Colonic mucosa (tissue), 4 donors: ENCODE results near the gene NRG2. TPM values are rescaled to one million over a fixed set of nuclear protein-coding genes. Genes with fewer than 3 reads are reported as not detected.

Experiments
- DNase-seq: peaks from one replicate; pipeline ENCODE4 v3.0.0-alpha.2; 2020
- H3K27ac ChIP-seq: fragments of 200-600 bp; one replicate; pipeline ENCODE4 v1.8.0; 2021
- H3K27me3 ChIP-seq: fragments of 200-600 bp; one replicate; pipeline ENCODE4 v1.8.0; 2021
- H3K36me3 ChIP-seq: fragments of 200-600 bp; one replicate; pipeline ENCODE4 v1.8.0; 2021
- H3K4me1 ChIP-seq: fragments of 200-600 bp; one replicate; pipeline ENCODE4 v1.8.0; 2021; ENCODE audit warnings: mild to moderate bottlenecking
- H3K4me3 ChIP-seq: fragments of 200-600 bp; one replicate; pipeline ENCODE4 v1.8.0; 2021
- H3K9ac ChIP-seq, 2 donors: one replicate each; pipeline ENCODE4 v1.7.0; 2013; ENCODE audit warnings: control low read depth in 2 of 2, low read depth in 2 of 2, low read length in 2 of 2
- H3K9me3 ChIP-seq: fragments of 200-600 bp; one replicate; pipeline ENCODE4 v1.8.0; 2021
- CTCF ChIP-seq: fragments of 200-600 bp; IDR thresholded peaks from one replicate; pipeline ENCODE4 v1.8.0; 2022; ENCODE audit warnings: antibody characterized with exemption, mild to moderate bottlenecking
- intact Hi-C: fragments of 100-400 bp; cut with DNase I; formaldehyde crosslinking; loops from one replicate; pipeline ENCODE4 v1.14.1; 2022
- total RNA-seq, 2 donors: library from RNA; stranded (reverse); fragmentation: NEBNext Ultra II Directional in 1 of 2; extraction: Animal tissue kit (Norgen Biotek cat#: 25700) in 1 of 2; gene quantifications; one replicate each; pipeline ENCODE4 v1.2.1, GENCODE V29; 2021
- donor health status: healthy.
- donor health status: DM: no; HTN: no; CAD: no.
- donor health status: DM: no; HTN: no; CAD: no.

The NRG2 gene
- total RNA-seq, 2 donors from 2014 or later, result 0.10 to 0.48 TPM

GRCh38 chr5:139854029-139854605 is 189.0 kb downstream of the NRG2 start:
- intact Hi-C loops, result no loop called here
- H3K9me3 ChIP-seq, result no peaks in the 10 kb centered on the region
- no peak overlapping the region for H3K27ac ChIP-seq
- no peak overlapping the region for H3K9ac ChIP-seq
- no peak for TF ChIP-seq CTCF
- H3K36me3 ChIP-seq, result no peaks in the 10 kb centered on the region
- H3K4me3 ChIP-seq, result no peak overlapping the region
- H3K27me3 ChIP-seq, result no peaks in the 10 kb centered on the region
- no peaks in the 10 kb centered on the region for H3K4me1 ChIP-seq
- DNase-seq, result no peak

DNA sequence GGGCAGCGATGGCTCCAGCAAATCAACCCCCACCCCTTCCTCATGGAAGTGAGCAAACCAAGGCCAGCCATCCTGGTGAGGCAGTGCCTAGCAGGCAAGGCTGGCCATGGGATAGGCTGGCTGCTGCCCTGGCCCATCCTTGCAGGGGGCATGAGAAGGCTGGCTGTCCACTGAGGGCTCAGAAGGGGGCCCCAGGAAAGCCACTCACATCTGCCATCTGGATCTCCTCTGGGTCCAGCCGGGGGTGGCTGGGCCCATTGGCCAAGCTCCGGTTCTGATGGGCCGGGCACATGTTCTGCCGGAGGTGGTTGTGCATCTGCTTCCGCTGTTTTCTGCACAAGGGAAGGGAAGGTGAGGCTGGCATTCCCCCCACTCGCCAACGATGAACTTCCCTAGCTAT is 190.4 kb downstream of the NRG2 start:
- no peak for TF ChIP-seq CTCF
- Histone ChIP-seq H3K4me3 (no peak overlapping the region), H3K27me3 (no peaks in the 10 kb centered on the region), H3K27ac (no peak overlapping the region), H3K4me1 (no peaks in the 10 kb centered on the region), H3K36me3 (no peaks in the 10 kb centered on the region), H3K9ac (no peak overlapping the region), H3K9me3 (no peaks in the 10 kb centered on the region)
- intact Hi-C loops, result no loop called here
- DNase-seq, result no peak

DNA sequence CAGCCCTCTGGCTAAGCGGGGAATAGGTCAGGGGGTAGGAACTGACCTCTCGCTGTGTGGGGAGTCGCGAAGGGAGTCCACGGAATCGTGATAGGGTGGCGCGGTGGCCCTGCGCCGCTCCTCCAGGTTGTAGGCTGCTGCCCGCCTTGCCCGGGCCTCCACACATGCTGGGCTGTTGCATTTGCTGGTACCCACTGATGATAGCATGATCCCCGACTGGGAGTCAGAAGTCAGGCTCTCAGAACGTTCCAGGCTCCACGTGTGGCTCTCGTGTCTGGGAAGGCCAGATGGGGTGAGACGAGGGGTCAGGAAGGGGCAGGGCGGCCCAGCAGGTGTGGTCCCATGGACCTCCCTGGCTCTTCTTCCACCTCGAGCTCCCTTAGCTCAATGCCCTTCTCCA is 191.5 kb downstream of the NRG2 start:
- Histone ChIP-seq H3K9me3 (no peaks in the 10 kb centered on the region), H3K27me3 (peaks cover 8% of the 10 kb centered on the region), H3K27ac (no peak overlapping the region), H3K9ac (no peak overlapping the region), H3K4me3 (no peak overlapping the region), H3K4me1 (no peaks in the 10 kb centered on the region), H3K36me3 (no peaks in the 10 kb centered on the region)
- DNase-seq, result no peak
- intact Hi-C loops, result no loop called here
- TF ChIP-seq CTCF, result no peak

DNA sequence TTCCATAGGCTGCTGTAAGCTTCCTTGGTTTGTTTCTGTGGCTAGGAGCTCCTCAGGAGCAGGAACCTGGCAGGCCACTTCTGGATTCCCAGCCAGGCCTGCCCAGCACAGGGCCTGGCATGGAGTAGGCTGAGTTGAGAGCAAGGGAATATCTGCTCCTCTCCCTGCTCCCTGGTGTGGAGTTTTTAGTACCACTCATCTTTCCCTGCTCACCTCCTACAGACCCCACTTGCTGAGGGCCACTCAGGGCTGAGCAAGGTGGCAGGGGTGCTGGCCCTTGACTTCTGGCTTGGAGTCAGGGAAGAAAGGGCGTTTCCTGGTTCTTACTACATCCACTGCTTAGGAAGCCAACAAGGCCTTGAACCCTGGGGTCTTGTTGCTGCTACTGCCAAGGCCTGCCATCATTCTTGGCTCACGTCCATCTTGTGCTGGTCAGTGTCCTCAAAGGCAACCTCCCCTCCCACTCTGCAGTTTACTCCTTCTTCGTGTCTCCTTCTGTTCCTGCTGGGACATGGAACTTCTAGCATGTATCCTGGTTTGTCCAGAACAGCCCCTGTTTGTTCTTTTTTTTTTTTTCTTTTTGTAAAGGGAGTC is 192.6 kb downstream of the NRG2 start:
- DNase-seq, result no peak

GRCh38 chr5:139849942-139850341 is 193.2 kb downstream of the NRG2 start:
- no peaks in the 10 kb centered on the region for H3K4me1 ChIP-seq
- H3K27ac ChIP-seq, result no peak overlapping the region

More for the DNA sequence above, 192.6 kb downstream of the NRG2 start:
- Histone ChIP-seq H3K4me1 (no peaks in the 10 kb centered on the region), H3K9ac (no peak overlapping the region), H3K9me3 (no peaks in the 10 kb centered on the region), H3K27me3 (peaks cover 14% of the 10 kb centered on the region), H3K27ac (no peak overlapping the region), H3K4me3 (no peak overlapping the region), H3K36me3 (no peaks in the 10 kb centered on the region)
- intact Hi-C loops, result no loop called here
- TF ChIP-seq CTCF, result no peak

More at GRCh38 chr5:139849942-139850341, 193.2 kb downstream of the NRG2 start:
- H3K9ac ChIP-seq, result no peak overlapping the region
- H3K36me3 ChIP-seq, result no peaks in the 10 kb centered on the region
- H3K9me3 ChIP-seq, result no peaks in the 10 kb centered on the region
- DNase-seq, result no peak
- H3K27me3 ChIP-seq, result peaks cover 14% of the 10 kb centered on the region
- no peak overlapping the region for H3K4me3 ChIP-seq
- intact Hi-C loops, result no loop called here
- TF ChIP-seq CTCF, result no peak
